ENCODE measurements around the gene M6PR.

DNA sequence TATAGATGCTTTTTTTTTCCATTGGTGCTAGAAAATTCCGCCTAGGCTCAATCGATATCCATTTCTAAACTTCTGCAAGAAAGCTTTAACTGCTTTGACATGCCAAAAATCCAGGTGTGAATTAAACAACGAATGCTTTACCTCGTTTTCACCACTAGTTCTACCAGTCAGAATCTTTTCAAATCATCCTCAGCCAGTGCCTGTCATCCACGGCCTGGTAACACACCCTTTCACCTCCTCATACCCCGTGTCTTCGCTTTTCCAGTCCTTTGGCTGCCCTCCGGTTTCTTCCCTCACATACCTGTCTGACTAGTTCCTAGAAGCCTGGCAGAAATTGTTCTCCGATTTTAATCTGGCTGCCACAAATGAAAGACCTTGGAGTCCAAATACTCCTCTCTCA is 36.5 kb downstream of the M6PR start:
- TF ChIP-seq, protein P1, sequence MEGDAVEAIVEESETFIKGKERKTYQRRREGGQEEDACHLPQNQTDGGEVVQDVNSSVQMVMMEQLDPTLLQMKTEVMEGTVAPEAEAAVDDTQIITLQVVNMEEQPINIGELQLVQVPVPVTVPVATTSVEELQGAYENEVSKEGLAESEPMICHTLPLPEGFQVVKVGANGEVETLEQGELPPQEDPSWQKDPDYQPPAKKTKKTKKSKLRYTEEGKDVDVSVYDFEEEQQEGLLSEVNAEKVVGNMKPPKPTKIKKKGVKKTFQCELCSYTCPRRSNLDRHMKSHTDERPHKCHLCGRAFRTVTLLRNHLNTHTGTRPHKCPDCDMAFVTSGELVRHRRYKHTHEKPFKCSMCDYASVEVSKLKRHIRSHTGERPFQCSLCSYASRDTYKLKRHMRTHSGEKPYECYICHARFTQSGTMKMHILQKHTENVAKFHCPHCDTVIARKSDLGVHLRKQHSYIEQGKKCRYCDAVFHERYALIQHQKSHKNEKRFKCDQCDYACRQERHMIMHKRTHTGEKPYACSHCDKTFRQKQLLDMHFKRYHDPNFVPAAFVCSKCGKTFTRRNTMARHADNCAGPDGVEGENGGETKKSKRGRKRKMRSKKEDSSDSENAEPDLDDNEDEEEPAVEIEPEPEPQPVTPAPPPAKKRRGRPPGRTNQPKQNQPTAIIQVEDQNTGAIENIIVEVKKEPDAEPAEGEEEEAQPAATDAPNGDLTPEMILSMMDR (IDR thresholded peaks at IDR 0.05 in 8 of 11, conservative IDR thresholded peaks at IDR 0.05 in 3 of 11), result no peak
- TF ChIP-seq POLR2A (IDR thresholded peaks at IDR 0.05), result no peak
